Fibroblast of lung (primary cell): ENCODE results near the gene MYH9. TPM values are rescaled to one million over a fixed set of nuclear protein-coding genes. Genes with fewer than 3 reads are reported as not detected.

Experiments
- DNase-seq, 2 donors: peaks; one replicate each; pipeline versions ENCODE4 v3.0.0 to v3.0.0-alpha.2; 2010; ENCODE audit warnings: low read depth in 2 of 2
- H2AFZ ChIP-seq: 2 replicates; pipeline ENCODE4 v1.5.1; 2012; ENCODE audit warnings: low read length, control low read depth, inconsistent platforms
- H3K27ac ChIP-seq: 2 replicates; pipeline ENCODE4 v1.5.1; 2011; ENCODE audit warnings: low read length, control low read depth; ENCODE audit not compliant: insufficient read depth
- H3K27me3 ChIP-seq: 2 replicates; pipeline ENCODE4 v1.5.1; 2011; ENCODE audit warnings: mild to moderate bottlenecking, low read length; ENCODE audit not compliant: control insufficient read depth, insufficient read depth
- H3K36me3 ChIP-seq: 2 replicates; pipeline ENCODE4 v1.5.1; 2011; ENCODE audit warnings: low read length; ENCODE audit not compliant: control insufficient read depth, insufficient read depth
- H3K4me1 ChIP-seq: 2 replicates; pipeline ENCODE4 v1.5.1; 2011; ENCODE audit warnings: low read length; ENCODE audit not compliant: control insufficient read depth, insufficient read depth; ENCODE audit errors: extremely low read depth
- H3K4me2 ChIP-seq: 2 replicates; pipeline ENCODE4 v1.5.1; 2011; ENCODE audit warnings: low read length, control low read depth; ENCODE audit not compliant: insufficient read depth; ENCODE audit errors: extremely low read depth
- H3K4me3 ChIP-seq, 4 experiments: fragments of 200-600 bp in 1 of 4; sonication (generic) in 1 of 4; replicated peaks in 1 of 4; 2 replicates each; pipeline ENCODE4 v1.5.1; 2011 to 2016; ENCODE audit warnings: low read length in 4 of 4, low read depth in 3 of 4, mild to moderate bottlenecking in 3 of 4, control low read depth in 2 of 4, inconsistent platforms in 1 of 4, mixed read lengths in 1 of 4; ENCODE audit not compliant: insufficient read depth in 1 of 4; ENCODE audit errors: control extremely low read depth in 1 of 4
- H3K79me2 ChIP-seq: 2 replicates; pipeline ENCODE4 v1.5.1; 2012; ENCODE audit warnings: mild to moderate bottlenecking, low read length, inconsistent platforms; ENCODE audit not compliant: control insufficient read depth, insufficient read depth
- H3K9ac ChIP-seq: 2 replicates; pipeline ENCODE4 v1.5.1; 2011; ENCODE audit warnings: mild to moderate bottlenecking, low read length, control low read depth; ENCODE audit not compliant: insufficient read depth
- H3K9me3 ChIP-seq: 2 replicates; pipeline ENCODE4 v1.5.1; 2012; ENCODE audit warnings: low read depth, low read length; ENCODE audit not compliant: control insufficient read depth, insufficient read depth
- H4K20me1 ChIP-seq: 2 replicates; pipeline ENCODE4 v1.5.1; 2011; ENCODE audit warnings: low read length; ENCODE audit not compliant: control insufficient read depth, insufficient read depth; ENCODE audit errors: extremely low read depth
- EZH2 ChIP-seq: IDR thresholded peaks from 2 replicates; pipeline ENCODE4 v1.5.1; 2012; ENCODE audit warnings: low read length, control low read depth, mild to moderate bottlenecking; ENCODE audit errors: missing control alignments
- polyA plus RNA-seq, 2 donors: library from polyadenylated mRNA; depleted of rRNA in 1 of 2; stranded (reverse) in 1 of 2; unstranded in 1 of 2; fragments of >200 nt; gene quantifications; 2 replicates each; pipeline ENCODE4 v1.2.1, GENCODE V29; 2011 to 2012; ENCODE audit warnings: missing spikeins in 1 of 2
- total RNA-seq: library from RNA; depleted of rRNA; stranded (reverse); fragments of >200 nt; gene quantifications from 2 replicates; pipeline ENCODE4 v1.2.1, GENCODE V29; 2014
- TF ChIP-seq, protein P1 (sequence below), 2 donors: IDR thresholded peaks in 1 of 2; conservative IDR thresholded peaks in 1 of 2; 1 replicate in 1 of 2; 2 replicates in 1 of 2; pipeline ENCODE4 v1.5.1; 2011 to 2012; ENCODE audit warnings: low read length in 2 of 2, control low read depth in 1 of 2, inconsistent platforms in 1 of 2, low read depth in 1 of 2, mild to moderate bottlenecking in 1 of 2

Gene MYH9
- total and polyA plus RNA-seq, 2 donors (not counting 1 experiment from before 2014, with no cell fraction given) = 677 to 796 TPM

DNA sequence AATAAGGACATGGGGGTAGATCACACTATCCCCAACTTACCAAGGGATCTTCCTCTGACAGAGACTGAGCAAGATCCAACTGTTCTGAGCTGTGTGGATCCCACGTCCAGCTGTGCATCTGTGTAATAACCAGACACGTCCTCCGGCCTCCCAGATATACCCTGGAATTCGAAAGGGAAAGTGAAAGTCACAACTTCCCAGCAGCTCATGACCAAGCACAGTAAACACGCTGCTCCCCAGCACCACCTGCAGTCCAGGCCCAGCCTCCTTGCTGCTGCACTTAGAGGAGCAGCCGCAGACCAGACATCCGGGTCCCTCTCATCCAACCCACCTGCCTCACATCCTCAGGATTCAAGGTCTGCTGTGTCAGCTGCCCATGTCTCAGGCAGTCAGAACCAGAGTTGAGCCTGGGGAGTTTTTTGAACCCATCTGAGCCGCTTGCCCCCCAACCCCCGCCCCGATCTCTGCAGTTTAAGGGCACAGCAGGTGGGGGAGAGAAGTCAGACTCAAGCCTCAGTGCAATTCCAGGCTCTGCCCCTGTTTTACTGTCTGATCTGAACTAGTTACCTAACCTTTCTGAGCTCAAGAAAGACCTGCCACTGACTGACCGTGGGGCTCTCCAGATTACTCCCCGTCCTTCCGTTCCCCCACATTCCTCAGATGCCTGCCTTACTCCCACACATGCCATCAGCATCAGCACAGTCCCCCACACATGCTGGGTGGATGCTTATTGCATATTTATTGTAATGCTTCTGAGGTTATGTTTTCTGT, 148.2 kb downstream of the MYH9 start, which contains the start of gene APOL2:
APOL2 (minus strand) TSS at position 127 of the 771 bp plus-strand sequence. CDS start 6,365 bp downstream, outside the sequence.
- peaks cover 35% of the 10 kb centered on the region for H3K79me2 ChIP-seq
- H3K4me2 ChIP-seq = peak within 1 kb of the TSS; percentile 92
- H4K20me1 ChIP-seq = no peaks in the 10 kb centered on the region
- H3K4me3 ChIP-seq = peak within 1 kb of the TSS; percentile 81 to 94 (median 88)
- peak within 1 kb of the TSS; percentile 58 for H3K9ac ChIP-seq
- peaks cover 1% of the 10 kb centered on the region for H3K36me3 ChIP-seq
- no peak for TF ChIP-seq EZH2
- TF ChIP-seq, protein P1, sequence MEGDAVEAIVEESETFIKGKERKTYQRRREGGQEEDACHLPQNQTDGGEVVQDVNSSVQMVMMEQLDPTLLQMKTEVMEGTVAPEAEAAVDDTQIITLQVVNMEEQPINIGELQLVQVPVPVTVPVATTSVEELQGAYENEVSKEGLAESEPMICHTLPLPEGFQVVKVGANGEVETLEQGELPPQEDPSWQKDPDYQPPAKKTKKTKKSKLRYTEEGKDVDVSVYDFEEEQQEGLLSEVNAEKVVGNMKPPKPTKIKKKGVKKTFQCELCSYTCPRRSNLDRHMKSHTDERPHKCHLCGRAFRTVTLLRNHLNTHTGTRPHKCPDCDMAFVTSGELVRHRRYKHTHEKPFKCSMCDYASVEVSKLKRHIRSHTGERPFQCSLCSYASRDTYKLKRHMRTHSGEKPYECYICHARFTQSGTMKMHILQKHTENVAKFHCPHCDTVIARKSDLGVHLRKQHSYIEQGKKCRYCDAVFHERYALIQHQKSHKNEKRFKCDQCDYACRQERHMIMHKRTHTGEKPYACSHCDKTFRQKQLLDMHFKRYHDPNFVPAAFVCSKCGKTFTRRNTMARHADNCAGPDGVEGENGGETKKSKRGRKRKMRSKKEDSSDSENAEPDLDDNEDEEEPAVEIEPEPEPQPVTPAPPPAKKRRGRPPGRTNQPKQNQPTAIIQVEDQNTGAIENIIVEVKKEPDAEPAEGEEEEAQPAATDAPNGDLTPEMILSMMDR (conservative IDR thresholded peaks at IDR 0.05 in 1 of 2, IDR thresholded peaks at IDR 0.05 in 1 of 2; ENCODE audit: low read depth in 1 of 2, low read length in 2 of 2) = peak; percentile 69 to 80
- H3K4me1 ChIP-seq = peaks cover 10% of the 10 kb centered on the region
- peak; percentile 92 to 95 for DNase-seq
- no peaks in the 10 kb centered on the region for H3K9me3 ChIP-seq
- peak within 1 kb of the TSS; percentile 84 for H3K27ac ChIP-seq
- no peaks in the 10 kb centered on the region for H3K27me3 ChIP-seq
- H2AFZ ChIP-seq = peak within 1 kb of the TSS; percentile 76

DNA sequence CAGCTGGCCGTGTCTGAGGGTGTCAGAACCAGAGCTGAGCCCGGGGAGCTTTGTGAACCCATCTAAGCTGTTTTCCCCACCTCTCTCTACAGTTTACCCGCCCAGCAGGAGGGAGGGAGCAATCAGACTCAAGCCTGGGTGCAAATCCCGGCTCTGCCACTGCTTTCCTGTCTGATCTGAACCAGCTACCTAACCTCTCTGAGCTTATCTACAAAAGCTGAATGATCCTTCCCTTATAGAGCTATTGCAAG, 148.7 kb downstream of the MYH9 start:
- peaks cover 35% of the 10 kb centered on the region for H3K79me2 ChIP-seq
- H3K9me3 ChIP-seq = no peaks in the 10 kb centered on the region
- H3K27me3 ChIP-seq = no peaks in the 10 kb centered on the region
- DNase-seq = no peak
- peak overlapping the region; percentile 76 for H2AFZ ChIP-seq
- peak overlapping the region; percentile 92 for H3K4me2 ChIP-seq
- peak overlapping the region; percentile 84 for H3K27ac ChIP-seq
- H3K4me3 ChIP-seq = peak overlapping the region; percentile 81 to 94 (median 88)
- H4K20me1 ChIP-seq = no peaks in the 10 kb centered on the region
- H3K36me3 ChIP-seq = peaks cover 1% of the 10 kb centered on the region
- peak overlapping the region; percentile 58 for H3K9ac ChIP-seq
- H3K4me1 ChIP-seq = peaks cover 10% of the 10 kb centered on the region
- no peak for TF ChIP-seq EZH2
- TF ChIP-seq, protein P1 (conservative IDR thresholded peaks at IDR 0.05 in 1 of 2, IDR thresholded peaks at IDR 0.05 in 1 of 2; ENCODE audit: low read depth in 1 of 2, low read length in 2 of 2) = no peak

DNA sequence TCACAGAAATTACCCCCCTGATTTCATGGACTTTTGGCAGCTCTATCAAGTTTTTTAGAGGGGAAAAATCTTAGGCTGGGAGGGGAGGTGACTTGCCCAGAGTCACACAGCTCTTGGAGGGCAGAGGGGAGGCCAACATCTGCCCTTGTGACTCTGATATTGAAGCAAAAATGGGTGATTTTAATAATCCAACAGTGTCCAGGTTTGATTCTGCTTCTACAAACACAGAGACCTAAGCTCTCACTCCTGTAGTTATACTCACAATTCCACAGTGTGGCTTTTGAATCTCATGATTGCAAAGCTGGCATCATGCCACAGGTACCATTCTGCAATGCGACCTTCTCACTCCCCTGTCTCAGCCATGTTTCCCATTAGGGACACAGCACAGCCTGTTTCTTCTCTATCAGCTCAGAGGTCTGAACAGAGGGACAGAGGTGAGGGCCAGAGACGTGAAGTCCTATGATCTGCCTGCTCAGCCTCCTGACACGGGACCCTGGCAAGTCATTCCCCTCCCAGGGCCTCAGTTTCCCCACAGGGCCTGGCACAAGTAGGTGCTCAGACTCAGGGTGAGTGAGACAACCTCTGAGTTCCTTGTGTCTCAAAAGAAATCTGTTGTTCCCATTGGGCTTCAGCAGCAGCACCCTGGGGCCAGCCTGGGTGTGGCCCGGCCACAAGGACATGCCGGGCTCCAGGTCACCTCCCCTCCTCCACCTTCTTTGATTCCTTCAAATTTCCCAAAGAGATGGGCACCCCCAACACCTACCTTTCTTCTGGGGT, 149.2 kb downstream of the MYH9 start:
- Histone ChIP-seq H3K4me2 (peak overlapping the region; percentile 92), H3K9me3 (no peaks in the 10 kb centered on the region)
- TF ChIP-seq, protein P1 (conservative IDR thresholded peaks at IDR 0.05 in 1 of 2, IDR thresholded peaks at IDR 0.05 in 1 of 2; ENCODE audit: low read depth in 1 of 2, low read length in 2 of 2) = no peak
- TF ChIP-seq EZH2 = no peak

More for the DNA sequence above, 149.2 kb downstream of the MYH9 start:
- DNase-seq = peak in 1 of 2 donors; percentile 30
- peak overlapping the region; percentile 84 for H3K27ac ChIP-seq
- peaks cover 35% of the 10 kb centered on the region for H3K79me2 ChIP-seq
- no peaks in the 10 kb centered on the region for H3K27me3 ChIP-seq
- peak overlapping the region; percentile 76 for H2AFZ ChIP-seq
- H3K9ac ChIP-seq = peak overlapping the region; percentile 58
- no peaks in the 10 kb centered on the region for H4K20me1 ChIP-seq
- H3K4me3 ChIP-seq = peak overlapping the region; percentile 81 to 94 (median 88)
- peaks cover 1% of the 10 kb centered on the region for H3K36me3 ChIP-seq
- H3K4me1 ChIP-seq = peaks cover 10% of the 10 kb centered on the region
